HepG2 (cell line): Measurements from ENCODE around the gene HEATR5B. TPM values are rescaled to one million over a fixed set of nuclear protein-coding genes. Genes with fewer than 3 reads are reported as not detected.

ENCODE experiments used
- BCL3 ChIP-seq: sonication (generic); formaldehyde crosslinking; IDR thresholded peaks from 2 replicates; pipeline ENCODE4 v1.5.1; 2020; ENCODE audit warnings: mild to moderate bottlenecking, missing genetic modification reagents, moderate library complexity
- EZH2 ChIP-seq: conservative IDR thresholded peaks from 2 replicates; pipeline ENCODE4 v1.6.1; 2012; ENCODE audit warnings: mild to moderate bottlenecking, low read depth, low read length, moderate library complexity
- GABPA ChIP-seq, 2 experiments: IDR thresholded peaks; 2 replicates each; pipeline ENCODE4 v1.6.1; 2011 to 2016; ENCODE audit warnings: low read depth in 2 of 2, low read length in 1 of 2, missing biosample characterization in 1 of 2, missing genetic modification characterization in 1 of 2
- GABPB1 ChIP-seq: IDR thresholded peaks from 2 replicates; pipeline ENCODE4 v1.6.1; 2016; ENCODE audit warnings: mild to moderate bottlenecking, missing genetic modification reagents, moderate library complexity, missing compliant biosample characterization
- KAT7 ChIP-seq: IDR thresholded peaks from 2 replicates; pipeline ENCODE4 v1.6.1; 2018; ENCODE audit warnings: borderline replicate concordance, missing compliant biosample characterization
- KLF13 ChIP-seq: sonication (generic); formaldehyde crosslinking; IDR thresholded peaks from 2 replicates; pipeline ENCODE4 v1.4.0; 2020; ENCODE audit warnings: mild to moderate bottlenecking, missing genetic modification reagents
- MBD4 ChIP-seq: IDR thresholded peaks from 2 replicates; pipeline ENCODE4 v1.6.1; 2012; ENCODE audit warnings: low read length, inconsistent platforms, borderline replicate concordance
- MTA3 ChIP-seq: sonication (generic); formaldehyde crosslinking; IDR thresholded peaks from 2 replicates; pipeline ENCODE4 v1.4.0; 2020; ENCODE audit warnings: missing genetic modification reagents
- NPAS2 ChIP-seq: sonication (generic); formaldehyde crosslinking; IDR thresholded peaks from 2 replicates; pipeline ENCODE4 v1.8.0; 2022; ENCODE audit warnings: mild to moderate bottlenecking, missing genetic modification reagents, borderline replicate concordance
- PHB2 ChIP-seq: fragments of 450-650 bp; IDR thresholded peaks from 2 replicates; pipeline ENCODE4 v1.6.1; 2018; ENCODE audit not compliant: partially characterized antibody
- RCOR2 ChIP-seq: IDR thresholded peaks from 2 replicates; pipeline ENCODE4 v1.6.1; 2016; ENCODE audit warnings: missing biosample characterization, missing genetic modification reagents
- RFXANK ChIP-seq: IDR thresholded peaks from 2 replicates; pipeline ENCODE4 v1.6.1; 2016
- RXRB ChIP-seq: IDR thresholded peaks from 2 replicates; pipeline ENCODE4 v1.6.1; 2016; ENCODE audit warnings: borderline replicate concordance, missing genetic modification reagents, missing compliant biosample characterization
- SRSF4 ChIP-seq: fragments of 200-400 bp; formaldehyde crosslinking; IDR thresholded peaks from one replicate; pipeline ENCODE4 v1.6.1; 2018; ENCODE audit warnings: mild to moderate bottlenecking, low read depth, low read length, moderate library complexity; ENCODE audit not compliant: poor library complexity, severe bottlenecking
- TEAD3 ChIP-seq: optimal IDR thresholded peaks from 2 replicates; pipeline ENCODE3; 2016; ENCODE audit warnings: borderline replicate concordance
- UBTF ChIP-seq: sonication (generic); formaldehyde crosslinking; IDR thresholded peaks from 2 replicates; pipeline ENCODE4 v1.4.0; 2020; ENCODE audit warnings: mild to moderate bottlenecking, missing genetic modification reagents
- ZC3H13 ChIP-seq: sonication (generic); formaldehyde crosslinking; IDR thresholded peaks from 2 replicates; pipeline ENCODE4 v1.8.1; 2023; ENCODE audit warnings: mild to moderate bottlenecking, missing genetic modification reagents, moderate library complexity
- ZFY ChIP-seq: sonication (generic); formaldehyde crosslinking; IDR thresholded peaks from 2 replicates; pipeline ENCODE4 v1.4.0; 2020; ENCODE audit warnings: missing genetic modification reagents
- ZNF180 ChIP-seq: sonication (generic); formaldehyde crosslinking; IDR thresholded peaks from 2 replicates; pipeline ENCODE4 v1.4.0; 2020; ENCODE audit warnings: low read depth, missing genetic modification reagents, borderline replicate concordance
- ZNF563 ChIP-seq: sonication (generic); formaldehyde crosslinking; IDR thresholded peaks from 2 replicates; pipeline ENCODE4 v1.8.0; 2022; ENCODE audit warnings: mild to moderate bottlenecking, moderate library complexity, missing genetic modification reagents
- ZNF567 ChIP-seq: sonication (generic); formaldehyde crosslinking; IDR thresholded peaks from 2 replicates; pipeline ENCODE4 v1.8.1; 2023; ENCODE audit warnings: mild to moderate bottlenecking, missing genetic modification reagents, borderline replicate concordance
- ZNF607 ChIP-seq: sonication (generic); formaldehyde crosslinking; IDR thresholded peaks from 2 replicates; pipeline ENCODE4 v1.5.1; 2020; ENCODE audit warnings: missing genetic modification reagents, mild to moderate bottlenecking, borderline replicate concordance
- ZNF766 ChIP-seq: sonication (generic); formaldehyde crosslinking; IDR thresholded peaks from 2 replicates; pipeline ENCODE4 v1.5.0; 2020; ENCODE audit warnings: missing genetic modification reagents, borderline replicate concordance
- ZNF777 ChIP-seq: sonication (generic); formaldehyde crosslinking; IDR thresholded peaks from 2 replicates; pipeline ENCODE4 v1.4.0; 2020; ENCODE audit warnings: missing genetic modification reagents
- ZNF83 ChIP-seq: sonication (generic); formaldehyde crosslinking; IDR thresholded peaks from 2 replicates; pipeline ENCODE4 v1.4.0; 2020; ENCODE audit warnings: missing genetic modification reagents, mild to moderate bottlenecking, borderline replicate concordance
- ZNF891 ChIP-seq: sonication (generic); formaldehyde crosslinking; IDR thresholded peaks from 2 replicates; pipeline ENCODE4 v1.5.0; 2020; ENCODE audit warnings: mild to moderate bottlenecking, missing genetic modification reagents
- polyA plus RNA-seq, 8 experiments: library from polyadenylated mRNA; depleted of rRNA in 3 of 8; stranded (reverse) in 7 of 8; unstranded in 1 of 8; fragments of >200 nt; fragmentation: Illumina TruSeq in 4 of 8; extraction: Trizol in 4 of 8; gene quantifications; 2 replicates each; pipeline versions ENCODE4 v1.2.1 to v1.2.3, GENCODE V29; 2011 to 2016; ENCODE audit warnings: low read depth in 4 of 8, missing spikeins in 1 of 8, mixed read lengths in 1 of 8; ENCODE audit not compliant: insufficient read depth in 1 of 8
- total RNA-seq, 5 experiments: library from RNA; depleted of rRNA; stranded (reverse); fragments of >200 nt; fragmentation: Illumina TruSeq; extraction: Trizol; gene quantifications; 2 replicates each; pipeline ENCODE4 v1.2.3, GENCODE V29; 2016; ENCODE audit warnings: low read depth in 1 of 5
- TF ChIP-seq, protein P1 (sequence below): sonication (generic); formaldehyde crosslinking; IDR thresholded peaks from 2 replicates; pipeline ENCODE4 v1.8.1; 2023; ENCODE audit warnings: mild to moderate bottlenecking, missing genetic modification reagents, borderline replicate concordance

HEATR5B gene
- total and polyA plus RNA-seq, 2 of the 13 experiments (the other 11 are each of a cell fraction or from before 2014, with no cell fraction given): 12.7 to 16.3 TPM

DNA sequence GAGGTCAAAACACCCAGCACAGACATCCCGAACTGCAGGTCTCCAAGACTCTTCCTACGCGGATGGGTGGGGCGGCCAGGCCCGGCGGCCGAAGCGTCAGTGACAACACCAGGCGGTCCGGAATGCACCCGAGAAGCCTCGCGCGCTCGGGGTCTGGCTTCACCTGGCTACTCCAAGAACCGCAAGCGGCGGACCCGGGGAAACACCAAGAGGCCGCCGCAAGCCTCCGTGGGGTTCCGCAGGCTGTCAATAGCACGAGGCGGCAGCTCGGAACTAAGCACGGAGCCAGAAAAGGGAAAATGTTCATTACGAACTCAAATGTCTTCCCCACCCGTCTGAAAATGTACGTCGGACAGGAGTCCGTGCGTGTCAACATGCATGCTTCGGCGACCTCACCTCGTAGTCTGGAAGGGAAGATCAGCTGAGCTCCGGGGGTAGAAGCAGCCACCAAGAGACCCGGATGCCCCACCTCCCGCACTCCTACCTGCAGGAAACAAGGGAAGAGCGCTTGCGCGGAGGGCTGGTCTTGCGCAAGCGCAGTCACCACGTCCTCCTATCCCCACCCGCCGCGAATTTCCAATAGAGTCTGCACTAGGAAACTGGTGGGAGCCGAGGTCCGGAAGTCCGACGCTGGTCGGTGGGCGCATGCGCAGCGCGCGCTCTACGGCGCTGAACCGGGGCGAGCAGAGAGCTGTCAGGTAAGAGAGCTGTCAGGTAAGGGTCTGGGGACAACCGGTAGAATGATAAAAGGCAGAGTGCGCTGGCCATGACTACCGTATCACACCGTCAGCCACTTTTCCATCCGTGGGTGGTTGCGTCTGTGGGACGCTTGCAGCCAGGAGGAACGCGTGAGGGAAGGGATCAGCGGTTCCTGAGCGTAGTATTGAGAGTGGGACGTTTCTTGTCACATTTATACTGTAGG, at the start of gene HEATR5B, which contains the start of gene GPATCH11 (continued):
- TF ChIP-seq ZNF891: 0 out of 2 replicates have a peak, but pooled peaks have one; percentile 72
- TF ChIP-seq ZNF567 (CRISPR knock-in tag): 0 out of 2 replicates have a peak, but pooled peaks have one; percentile 25
- TF ChIP-seq TEAD3 (CRISPR knock-in tag): peak; percentile 49
- TF ChIP-seq MBD4: no peak
- TF ChIP-seq GABPA (IDR thresholded peaks at IDR 0.05; ENCODE audit: low read depth, low read length): peak; percentile 45; the same call in 1 of the 2 replicates
- TF ChIP-seq GABPA (CRISPR knock-in tag; IDR thresholded peaks at IDR 0.05; ENCODE audit: low read depth): peak; percentile 89
- TF ChIP-seq NPAS2 (CRISPR knock-in tag): no peak
- TF ChIP-seq KLF13 (CRISPR knock-in tag): no peak
- peak; percentile 78; the same call in 1 of the 2 replicates for TF ChIP-seq KAT7 (CRISPR knock-in tag)
- no peak for TF ChIP-seq PHB2
- TF ChIP-seq BCL3 (CRISPR knock-in tag): peak; percentile 72
- peak; percentile 92 for TF ChIP-seq ZFY
- peak; percentile 98 for TF ChIP-seq ZNF777 (CRISPR knock-in tag)
- TF ChIP-seq ZNF83 (CRISPR knock-in tag): 0 out of 2 replicates have a peak, but pooled peaks have one; percentile 48
- peak; percentile 55; the same call in 1 of the 2 replicates for TF ChIP-seq RCOR2 (CRISPR knock-in tag)
- TF ChIP-seq ZNF766 (CRISPR knock-in tag): peak; percentile 60; the same call in 1 of the 2 replicates
- no peak for TF ChIP-seq ZNF180 (CRISPR knock-in tag)
- TF ChIP-seq SRSF4: no peak
- TF ChIP-seq, protein P1, sequence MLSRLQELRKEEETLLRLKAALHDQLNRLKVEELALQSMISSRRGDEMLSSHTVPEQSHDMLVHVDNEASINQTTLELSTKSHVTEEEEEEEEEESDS (CRISPR knock-in tag): 0 out of 2 replicates have a peak, but pooled peaks have one; percentile 74
- peak; percentile 89 for TF ChIP-seq GABPB1 (CRISPR knock-in tag)
- TF ChIP-seq ZNF563 (CRISPR knock-in tag): peak; percentile 75
- TF ChIP-seq ZC3H13 (CRISPR knock-in tag): 0 out of 2 replicates have a peak, but pooled peaks have one; percentile 31
- peak; percentile 57; the same call in 1 of the 2 replicates for TF ChIP-seq RXRB (CRISPR knock-in tag)
- TF ChIP-seq UBTF (CRISPR knock-in tag): peak; percentile 90
- TF ChIP-seq EZH2: no peak
- no peak for TF ChIP-seq MTA3 (CRISPR knock-in tag)
- peak; percentile 41; the same call in 1 of the 2 replicates for TF ChIP-seq ZNF607 (CRISPR knock-in tag)
- TF ChIP-seq RFXANK: no peak
